ENCODE measurements around the gene STX7.

- no peak for TF ChIP-seq ZNF677 (tag by site-specific recombination; IDR thresholded peaks at IDR 0.05)
- no peak for TF ChIP-seq CTCF (tag by site-specific recombination; IDR thresholded peaks at IDR 0.05)
- TF ChIP-seq, protein P1, sequence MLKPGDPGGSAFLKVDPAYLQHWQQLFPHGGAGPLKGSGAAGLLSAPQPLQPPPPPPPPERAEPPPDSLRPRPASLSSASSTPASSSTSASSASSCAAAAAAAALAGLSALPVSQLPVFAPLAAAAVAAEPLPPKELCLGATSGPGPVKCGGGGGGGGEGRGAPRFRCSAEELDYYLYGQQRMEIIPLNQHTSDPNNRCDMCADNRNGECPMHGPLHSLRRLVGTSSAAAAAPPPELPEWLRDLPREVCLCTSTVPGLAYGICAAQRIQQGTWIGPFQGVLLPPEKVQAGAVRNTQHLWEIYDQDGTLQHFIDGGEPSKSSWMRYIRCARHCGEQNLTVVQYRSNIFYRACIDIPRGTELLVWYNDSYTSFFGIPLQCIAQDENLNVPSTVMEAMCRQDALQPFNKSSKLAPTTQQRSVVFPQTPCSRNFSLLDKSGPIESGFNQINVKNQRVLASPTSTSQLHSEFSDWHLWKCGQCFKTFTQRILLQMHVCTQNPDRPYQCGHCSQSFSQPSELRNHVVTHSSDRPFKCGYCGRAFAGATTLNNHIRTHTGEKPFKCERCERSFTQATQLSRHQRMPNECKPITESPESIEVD (tag by site-specific recombination; IDR thresholded peaks at IDR 0.05) = no peak
- no peak for TF ChIP-seq TCF7L2 (IDR thresholded peaks at IDR 0.05; ENCODE audit: borderline replicate concordance, low read depth, low read length)
Measured at GRCh38 chr6:132537977-132538376, 25.1 kb upstream of the STX7 start, which contains the start of gene TAAR9.
